NB4 (cell line): ENCODE data around the gene NFATC2.

Experiments
- MYC ChIP-seq: IDR thresholded peaks from 2 replicates; pipeline ENCODE4 v1.6.1; 2011; ENCODE audit warnings: low read depth, low read length
- POLR2A ChIP-seq: IDR thresholded peaks from 2 replicates; pipeline ENCODE4 v1.6.1; 2011; ENCODE audit warnings: mild to moderate bottlenecking; ENCODE audit not compliant: insufficient read length; ENCODE audit errors: extremely low read depth
- TF ChIP-seq, protein P1 (sequence below): IDR thresholded peaks from one replicate; pipeline ENCODE4 v1.5.1; 2012; ENCODE audit warnings: low read depth, low read length
- TF ChIP-seq, protein P2 (sequence below): IDR thresholded peaks from 2 replicates; pipeline ENCODE4 v1.6.1; 2011; ENCODE audit warnings: low read depth, low read length

DNA sequence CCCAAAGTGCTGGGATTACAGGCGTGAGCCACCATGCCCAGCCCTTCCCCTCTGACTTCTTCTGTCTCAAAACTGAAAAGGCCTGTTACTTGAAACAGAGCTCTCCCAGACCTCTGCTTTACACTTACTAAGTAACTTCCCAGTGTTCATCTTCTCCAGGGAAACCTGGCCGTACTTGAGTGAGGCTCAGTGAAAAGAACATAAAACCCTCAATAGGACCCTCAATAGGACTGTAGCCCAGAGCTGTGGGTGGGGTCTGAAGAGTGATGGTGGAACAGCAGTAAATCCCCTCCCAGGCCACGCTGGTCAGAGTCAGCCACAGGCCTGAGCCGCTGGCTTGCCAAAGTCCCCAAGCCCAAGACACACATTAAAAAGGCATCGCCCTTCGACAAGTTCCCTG is 145.4 kb downstream of the NFATC2 start:
- TF ChIP-seq, protein P1, sequence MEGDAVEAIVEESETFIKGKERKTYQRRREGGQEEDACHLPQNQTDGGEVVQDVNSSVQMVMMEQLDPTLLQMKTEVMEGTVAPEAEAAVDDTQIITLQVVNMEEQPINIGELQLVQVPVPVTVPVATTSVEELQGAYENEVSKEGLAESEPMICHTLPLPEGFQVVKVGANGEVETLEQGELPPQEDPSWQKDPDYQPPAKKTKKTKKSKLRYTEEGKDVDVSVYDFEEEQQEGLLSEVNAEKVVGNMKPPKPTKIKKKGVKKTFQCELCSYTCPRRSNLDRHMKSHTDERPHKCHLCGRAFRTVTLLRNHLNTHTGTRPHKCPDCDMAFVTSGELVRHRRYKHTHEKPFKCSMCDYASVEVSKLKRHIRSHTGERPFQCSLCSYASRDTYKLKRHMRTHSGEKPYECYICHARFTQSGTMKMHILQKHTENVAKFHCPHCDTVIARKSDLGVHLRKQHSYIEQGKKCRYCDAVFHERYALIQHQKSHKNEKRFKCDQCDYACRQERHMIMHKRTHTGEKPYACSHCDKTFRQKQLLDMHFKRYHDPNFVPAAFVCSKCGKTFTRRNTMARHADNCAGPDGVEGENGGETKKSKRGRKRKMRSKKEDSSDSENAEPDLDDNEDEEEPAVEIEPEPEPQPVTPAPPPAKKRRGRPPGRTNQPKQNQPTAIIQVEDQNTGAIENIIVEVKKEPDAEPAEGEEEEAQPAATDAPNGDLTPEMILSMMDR: no peak
- TF ChIP-seq, protein P2, sequence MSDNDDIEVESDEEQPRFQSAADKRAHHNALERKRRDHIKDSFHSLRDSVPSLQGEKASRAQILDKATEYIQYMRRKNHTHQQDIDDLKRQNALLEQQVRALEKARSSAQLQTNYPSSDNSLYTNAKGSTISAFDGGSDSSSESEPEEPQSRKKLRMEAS: no peak
- TF ChIP-seq POLR2A (no peak), MYC (no peak)
